ENCODE measurements around the gene SSBP2. TPM values are rescaled to one million over a fixed set of nuclear protein-coding genes. Genes with fewer than 3 reads are reported as not detected.

The SSBP2 gene
- polyA plus RNA-seq, 1 donor, result 27.8 TPM

DNA sequence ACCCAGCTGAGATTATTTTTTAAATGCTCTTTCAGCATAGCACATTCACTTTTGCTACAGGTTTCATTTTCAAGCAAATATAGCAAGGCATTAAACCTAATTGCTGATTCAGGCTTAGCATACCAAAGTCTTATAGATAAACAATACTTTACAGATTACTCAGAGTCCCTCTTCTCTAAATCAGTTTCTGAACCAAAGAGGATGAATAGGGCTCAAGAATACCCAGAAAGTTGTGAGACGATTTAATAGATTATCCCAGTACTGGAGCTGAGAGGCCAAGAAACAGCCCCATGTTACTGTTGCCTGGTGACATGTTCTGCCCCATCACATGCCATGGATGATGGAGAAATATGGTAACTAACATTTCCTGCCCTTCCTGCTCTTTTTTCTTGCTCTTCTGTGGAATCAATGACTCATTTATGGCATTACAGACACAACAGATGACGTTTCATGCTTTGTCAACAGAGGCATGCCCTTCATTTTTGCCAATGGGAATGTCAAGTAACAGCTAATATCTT, 18.1 kb upstream of the SSBP2 start:
- WGBS (ENCODE audit: insufficient coverage, low lambda C conversion rate), result no CpG with 5 or more reads among the region's 2 CpGs
- H3K27me3 ChIP-seq (ENCODE audit: control insufficient read depth, insufficient read depth, low read length), result no peaks in the 10 kb centered on the region
- no peaks in the 10 kb centered on the region for H3K4me1 ChIP-seq (ENCODE audit: control insufficient read depth, insufficient read depth, low read length)
- no peak overlapping the region for H3K4me3 ChIP-seq (ENCODE audit: low read length)
- no peaks in the 10 kb centered on the region for H3K36me3 ChIP-seq (ENCODE audit: control insufficient read depth, insufficient read depth, low read length)
- no peaks in the 10 kb centered on the region for H3K9me3 ChIP-seq (ENCODE audit: control insufficient read depth, low read depth, low read length)
- H3K27ac ChIP-seq (ENCODE audit: low read length), result no peak overlapping the region
- DNase-seq, result peak in 1 of 2 donors; percentile 46

DNA sequence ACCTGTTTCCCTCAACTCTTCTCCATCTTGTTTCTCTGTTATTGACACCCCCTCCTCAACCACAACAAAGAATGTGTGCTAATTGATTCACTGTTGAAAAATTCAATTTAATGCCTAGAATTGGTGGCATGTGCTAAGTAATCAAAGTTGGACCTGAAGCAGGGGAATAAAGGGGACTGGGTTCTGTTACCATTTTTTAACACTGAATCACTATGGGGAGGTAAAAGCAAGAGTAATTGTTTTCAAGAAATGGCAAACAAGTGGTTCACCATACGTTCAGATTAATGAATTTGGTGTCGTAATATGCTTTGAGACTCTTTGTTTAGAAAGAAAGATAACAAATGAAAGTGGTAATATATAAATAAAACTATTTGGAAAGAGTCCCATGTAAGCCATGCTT, 17.0 kb upstream of the SSBP2 start:
- no peaks in the 10 kb centered on the region for H3K36me3 ChIP-seq (ENCODE audit: control insufficient read depth, insufficient read depth, low read length)

DNA sequence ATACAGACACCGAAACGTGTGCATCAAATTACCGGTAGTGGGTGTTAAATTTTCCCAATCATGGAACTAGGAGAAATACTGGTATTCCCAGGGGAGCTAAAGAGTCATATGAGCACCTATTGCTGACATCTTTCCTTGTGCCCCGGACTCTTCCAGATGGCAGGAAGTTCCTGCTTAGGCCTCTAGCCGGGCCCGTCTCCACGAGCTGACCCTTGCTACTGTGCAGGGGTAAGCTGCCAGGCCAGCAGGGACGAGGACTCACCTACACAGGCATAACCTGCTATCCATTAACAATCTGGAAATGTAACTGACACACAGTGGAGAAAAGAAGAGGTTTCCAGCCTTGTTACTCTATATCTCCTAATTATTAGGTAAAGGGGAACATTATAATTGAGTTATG, 16.2 kb upstream of the SSBP2 start:
- Histone ChIP-seq H3K27me3 (ENCODE audit: control insufficient read depth, insufficient read depth, low read length) (no peaks in the 10 kb centered on the region), H3K36me3 (ENCODE audit: control insufficient read depth, insufficient read depth, low read length) (no peaks in the 10 kb centered on the region), H3K9me3 (ENCODE audit: control insufficient read depth, low read depth, low read length) (no peaks in the 10 kb centered on the region), H3K4me3 (ENCODE audit: low read length) (no peak overlapping the region), H3K4me1 (ENCODE audit: control insufficient read depth, insufficient read depth, low read length) (no peaks in the 10 kb centered on the region), H3K27ac (ENCODE audit: low read length) (no peak overlapping the region)
- no peak for DNase-seq
- WGBS (ENCODE audit: insufficient coverage, low lambda C conversion rate), result no CpG with 5 or more reads among the region's 8 CpGs

More for the DNA sequence above, 17.0 kb upstream of the SSBP2 start:
- Histone ChIP-seq H3K27me3 (ENCODE audit: control insufficient read depth, insufficient read depth, low read length) (no peaks in the 10 kb centered on the region), H3K4me3 (ENCODE audit: low read length) (no peak overlapping the region), H3K9me3 (ENCODE audit: control insufficient read depth, low read depth, low read length) (no peaks in the 10 kb centered on the region), H3K27ac (ENCODE audit: low read length) (no peak overlapping the region), H3K4me1 (ENCODE audit: control insufficient read depth, insufficient read depth, low read length) (no peaks in the 10 kb centered on the region)
- DNase-seq, result no peak
- WGBS (ENCODE audit: insufficient coverage, low lambda C conversion rate), result 61% methylated on average over 2 of the region's 2 CpGs

DNA sequence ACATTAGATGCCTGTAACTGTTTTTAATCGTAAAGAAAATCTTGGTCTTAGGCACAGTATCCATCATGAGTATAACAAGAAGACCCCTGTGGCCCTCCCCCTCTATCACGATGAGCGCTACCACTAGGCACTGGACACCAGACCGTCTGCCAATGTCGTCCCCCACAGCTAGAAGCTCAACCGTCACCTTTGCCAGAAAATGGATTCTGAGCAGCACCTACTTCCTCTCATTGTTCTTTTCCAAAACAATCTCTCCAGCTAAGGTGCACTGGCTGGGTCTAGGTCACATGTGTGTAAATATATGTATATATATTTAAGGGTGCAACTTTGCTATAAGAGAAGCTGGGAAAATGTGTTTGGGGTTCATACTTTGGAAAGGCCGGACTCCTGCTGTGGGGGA, 15.7 kb upstream of the SSBP2 start:
- Histone ChIP-seq H3K4me3 (ENCODE audit: low read length) (no peak overlapping the region), H3K36me3 (ENCODE audit: control insufficient read depth, insufficient read depth, low read length) (no peaks in the 10 kb centered on the region), H3K9me3 (ENCODE audit: control insufficient read depth, low read depth, low read length) (no peaks in the 10 kb centered on the region), H3K27ac (ENCODE audit: low read length) (no peak overlapping the region), H3K27me3 (ENCODE audit: control insufficient read depth, insufficient read depth, low read length) (no peaks in the 10 kb centered on the region), H3K4me1 (ENCODE audit: control insufficient read depth, insufficient read depth, low read length) (no peaks in the 10 kb centered on the region)
- no peak for DNase-seq
- WGBS (ENCODE audit: insufficient coverage, low lambda C conversion rate), result 100% methylated on average over 1 of the region's 7 CpGs

DNA sequence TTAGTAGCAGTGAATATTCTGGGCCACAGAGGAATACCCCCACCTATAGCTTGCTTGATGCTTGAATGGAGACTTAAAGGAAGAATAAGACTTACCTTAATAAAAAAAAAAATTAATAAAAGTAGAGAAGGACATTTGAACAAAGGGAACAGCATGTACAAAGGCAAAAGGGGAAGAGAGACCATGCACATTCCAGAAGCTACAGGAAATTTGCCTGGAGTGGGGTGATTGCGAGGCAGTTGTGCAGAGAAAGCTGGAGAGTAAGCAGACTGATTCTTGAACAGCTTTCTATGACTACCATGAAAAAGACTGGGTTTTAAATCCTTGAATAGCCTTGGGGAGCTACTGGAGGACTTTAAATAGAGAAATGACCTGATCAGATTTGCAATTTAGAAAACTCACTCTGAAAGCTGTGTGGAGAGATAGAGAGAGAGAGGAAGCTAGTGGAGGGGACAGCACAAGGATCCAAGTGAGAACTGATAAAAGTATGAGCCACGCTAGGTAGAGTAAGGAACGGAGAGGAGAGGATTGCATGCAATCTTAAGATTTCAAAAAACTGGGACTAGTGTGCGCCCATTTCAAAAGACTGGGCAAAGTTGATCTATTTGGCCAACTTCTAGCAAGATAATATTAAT, 12.5 kb upstream of the SSBP2 start:
- H3K4me1 ChIP-seq (ENCODE audit: control insufficient read depth, insufficient read depth, low read length), result no peaks in the 10 kb centered on the region
- no peaks in the 10 kb centered on the region for H3K36me3 ChIP-seq (ENCODE audit: control insufficient read depth, insufficient read depth, low read length)
- H3K27ac ChIP-seq (ENCODE audit: low read length), result no peak overlapping the region
- no peak for DNase-seq
- no peak overlapping the region for H3K4me3 ChIP-seq (ENCODE audit: low read length)
- no peaks in the 10 kb centered on the region for H3K9me3 ChIP-seq (ENCODE audit: control insufficient read depth, low read depth, low read length)
- WGBS (ENCODE audit: insufficient coverage, low lambda C conversion rate), result 100% methylated on average over 1 of the region's 4 CpGs
- no peaks in the 10 kb centered on the region for H3K27me3 ChIP-seq (ENCODE audit: control insufficient read depth, insufficient read depth, low read length)

DNA sequence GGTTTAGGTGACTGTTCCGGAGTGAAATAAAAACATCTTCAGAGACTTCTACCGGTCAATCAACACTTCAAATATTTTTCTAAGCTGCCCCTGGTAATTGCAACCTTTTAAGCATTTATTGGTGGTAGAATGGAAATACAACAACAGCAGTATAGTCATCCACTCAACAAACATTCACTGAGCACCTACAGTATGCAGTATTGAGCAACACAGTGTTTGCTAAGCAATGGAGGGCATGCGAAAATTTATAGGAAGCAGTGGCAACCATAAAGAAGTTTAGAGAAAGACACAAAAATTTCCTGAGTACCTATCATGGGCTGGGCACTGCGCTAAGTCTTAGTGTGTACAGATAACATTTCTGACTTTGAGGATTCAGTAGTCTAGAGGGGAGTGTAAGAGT, 12.0 kb upstream of the SSBP2 start:
- no peaks in the 10 kb centered on the region for H3K9me3 ChIP-seq (ENCODE audit: control insufficient read depth, low read depth, low read length)
- H3K27me3 ChIP-seq (ENCODE audit: control insufficient read depth, insufficient read depth, low read length), result no peaks in the 10 kb centered on the region
- no peak overlapping the region for H3K27ac ChIP-seq (ENCODE audit: low read length)
- WGBS (ENCODE audit: insufficient coverage, low lambda C conversion rate), result 90% methylated on average over 2 of the region's 4 CpGs
- no peaks in the 10 kb centered on the region for H3K36me3 ChIP-seq (ENCODE audit: control insufficient read depth, insufficient read depth, low read length)
- no peak overlapping the region for H3K4me3 ChIP-seq (ENCODE audit: low read length)
- H3K4me1 ChIP-seq (ENCODE audit: control insufficient read depth, insufficient read depth, low read length), result no peaks in the 10 kb centered on the region
- no peak for DNase-seq

DNA sequence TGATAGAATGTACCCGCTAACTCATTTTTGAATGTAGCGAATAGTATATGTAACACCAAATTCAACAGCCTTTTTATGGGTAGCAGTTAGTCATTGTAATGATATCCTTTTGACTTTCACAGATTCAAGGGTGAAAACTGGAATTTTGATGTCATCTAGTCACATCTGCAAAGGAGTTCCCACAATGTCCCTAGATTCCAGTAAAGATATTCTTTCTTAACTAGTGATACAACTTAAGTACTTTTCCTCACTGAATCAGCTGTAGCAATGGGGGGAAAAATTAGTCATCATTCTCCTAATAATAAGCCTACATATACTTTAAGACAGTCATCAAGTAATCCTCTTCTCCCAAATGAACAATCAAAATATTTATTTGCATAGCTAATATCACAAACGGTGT, 11.5 kb upstream of the SSBP2 start:
- no peaks in the 10 kb centered on the region for H3K4me1 ChIP-seq (ENCODE audit: control insufficient read depth, insufficient read depth, low read length)
- H3K36me3 ChIP-seq (ENCODE audit: control insufficient read depth, insufficient read depth, low read length), result no peaks in the 10 kb centered on the region
- H3K9me3 ChIP-seq (ENCODE audit: control insufficient read depth, low read depth, low read length), result no peaks in the 10 kb centered on the region
- H3K27ac ChIP-seq (ENCODE audit: low read length), result no peak overlapping the region
- no peak overlapping the region for H3K4me3 ChIP-seq (ENCODE audit: low read length)
- no peaks in the 10 kb centered on the region for H3K27me3 ChIP-seq (ENCODE audit: control insufficient read depth, insufficient read depth, low read length)
- no peak for DNase-seq
- 67% methylated on average over 1 of the region's 3 CpGs for WGBS (ENCODE audit: insufficient coverage, low lambda C conversion rate)

DNA sequence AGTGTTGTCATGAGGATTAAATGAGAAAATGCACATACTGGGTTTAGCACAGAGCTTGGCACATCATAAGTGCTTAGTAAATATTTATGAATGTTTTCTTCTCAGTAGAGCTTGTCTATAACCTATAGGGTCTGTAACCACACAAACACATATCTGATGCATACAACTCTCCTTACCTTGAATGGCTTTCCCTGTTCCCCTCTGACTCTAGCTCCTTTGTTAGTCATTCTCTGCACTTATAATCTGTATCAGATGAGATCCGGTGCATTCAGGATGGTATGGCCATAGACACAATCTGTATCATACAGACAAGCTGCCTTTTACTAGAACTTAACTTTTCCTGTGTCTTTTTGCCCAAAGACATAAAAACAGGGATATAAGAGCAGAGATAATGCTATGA, 11.1 kb upstream of the SSBP2 start:
- no peaks in the 10 kb centered on the region for H3K4me1 ChIP-seq (ENCODE audit: control insufficient read depth, insufficient read depth, low read length)
- H3K4me3 ChIP-seq (ENCODE audit: low read length), result no peak overlapping the region
- no peaks in the 10 kb centered on the region for H3K9me3 ChIP-seq (ENCODE audit: control insufficient read depth, low read depth, low read length)
- H3K27ac ChIP-seq (ENCODE audit: low read length), result no peak overlapping the region
- DNase-seq, result no peak
- no CpG with 5 or more reads among the region's 1 CpG for whole genome bisulfite sequencing (ENCODE audit: insufficient coverage, low lambda C conversion rate)
- no peaks in the 10 kb centered on the region for H3K27me3 ChIP-seq (ENCODE audit: control insufficient read depth, insufficient read depth, low read length)
- H3K36me3 ChIP-seq (ENCODE audit: control insufficient read depth, insufficient read depth, low read length), result no peaks in the 10 kb centered on the region

DNA sequence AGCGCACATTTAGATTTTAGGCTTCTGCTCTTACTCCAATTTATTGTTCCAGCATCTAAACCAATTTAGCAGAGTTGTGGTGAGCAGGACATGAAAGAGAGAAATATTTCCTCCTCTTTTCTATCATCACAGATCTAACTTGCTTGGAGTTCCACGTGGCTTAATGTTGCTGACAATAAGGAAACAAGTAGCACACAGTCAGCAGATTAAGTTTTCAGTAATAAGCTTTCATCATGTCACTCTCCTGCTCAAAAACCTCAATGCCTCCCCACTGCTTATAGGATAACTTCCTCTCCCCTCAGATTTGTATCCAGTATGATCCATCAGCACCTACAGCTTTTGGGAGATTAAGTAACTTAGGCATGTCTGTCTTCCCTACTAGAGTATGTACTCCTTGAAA, 10.4 kb upstream of the SSBP2 start:
- H3K9me3 ChIP-seq (ENCODE audit: control insufficient read depth, low read depth, low read length), result no peaks in the 10 kb centered on the region
- peak in 1 of 2 donors; percentile 22 for DNase-seq
- H3K4me3 ChIP-seq (ENCODE audit: low read length), result no peak overlapping the region
- H3K27me3 ChIP-seq (ENCODE audit: control insufficient read depth, insufficient read depth, low read length), result no peaks in the 10 kb centered on the region
- no peak overlapping the region for H3K27ac ChIP-seq (ENCODE audit: low read length)
- no CpG with 5 or more reads among the region's 2 CpGs for WGBS (ENCODE audit: insufficient coverage, low lambda C conversion rate)
- no peaks in the 10 kb centered on the region for H3K4me1 ChIP-seq (ENCODE audit: control insufficient read depth, insufficient read depth, low read length)
- no peaks in the 10 kb centered on the region for H3K36me3 ChIP-seq (ENCODE audit: control insufficient read depth, insufficient read depth, low read length)

DNA sequence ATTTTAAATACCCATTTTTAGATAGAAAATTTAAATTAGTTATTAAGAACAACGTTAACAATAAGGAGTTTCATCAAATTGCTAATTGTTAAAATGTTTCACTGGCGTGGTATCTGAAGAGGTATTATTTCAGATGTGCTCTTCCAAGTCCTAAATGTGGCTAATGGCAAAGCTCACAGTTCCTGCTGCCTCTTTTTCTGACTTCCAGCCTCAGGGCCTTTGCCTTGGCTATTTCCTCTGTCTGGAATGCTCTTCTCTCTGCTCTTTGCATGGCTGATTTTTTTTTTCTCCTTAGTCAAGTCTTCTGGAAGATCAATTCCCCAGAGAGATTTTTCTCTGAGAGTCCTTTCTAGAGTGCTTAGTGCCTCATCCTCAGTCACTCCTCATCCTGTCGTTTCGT, 9.6 kb upstream of the SSBP2 start:
- peak overlapping the region; percentile 22 for H3K27ac ChIP-seq (ENCODE audit: low read length)
- 67% methylated on average over 2 of the region's 4 CpGs for WGBS (ENCODE audit: insufficient coverage, low lambda C conversion rate)
- H3K9me3 ChIP-seq (ENCODE audit: control insufficient read depth, low read depth, low read length), result no peaks in the 10 kb centered on the region
- no peak overlapping the region for H3K4me3 ChIP-seq (ENCODE audit: low read length)
- DNase-seq, result no peak
- no peaks in the 10 kb centered on the region for H3K4me1 ChIP-seq (ENCODE audit: control insufficient read depth, insufficient read depth, low read length)
- H3K27me3 ChIP-seq (ENCODE audit: control insufficient read depth, insufficient read depth, low read length), result no peaks in the 10 kb centered on the region
- H3K36me3 ChIP-seq (ENCODE audit: control insufficient read depth, insufficient read depth, low read length), result no peaks in the 10 kb centered on the region

DNA sequence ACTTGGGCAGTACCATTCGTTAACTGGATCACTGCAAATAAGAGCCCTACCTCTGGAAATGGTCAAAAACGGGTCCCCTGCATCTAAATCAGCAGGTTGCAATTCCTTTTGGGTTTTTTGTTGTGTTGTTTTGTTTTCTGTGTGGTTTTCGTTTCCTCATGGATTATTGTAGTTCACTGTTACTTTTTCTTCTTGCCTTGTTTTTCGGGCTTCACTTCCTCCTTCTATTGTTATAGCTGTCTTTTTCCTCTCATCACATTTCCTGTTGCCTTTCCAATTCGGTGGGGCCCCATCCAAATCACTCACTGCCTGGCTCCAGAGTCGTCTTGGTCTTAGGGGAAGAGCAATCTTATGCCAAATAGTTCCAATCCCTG, 8.7 kb upstream of the SSBP2 start:
- no peak for DNase-seq
- Histone ChIP-seq H3K4me1 (ENCODE audit: control insufficient read depth, insufficient read depth, low read length) (no peaks in the 10 kb centered on the region), H3K9me3 (ENCODE audit: control insufficient read depth, low read depth, low read length) (no peaks in the 10 kb centered on the region), H3K27ac (ENCODE audit: low read length) (no peak overlapping the region), H3K4me3 (ENCODE audit: low read length) (no peak overlapping the region), H3K27me3 (ENCODE audit: control insufficient read depth, insufficient read depth, low read length) (no peaks in the 10 kb centered on the region), H3K36me3 (ENCODE audit: control insufficient read depth, insufficient read depth, low read length) (no peaks in the 10 kb centered on the region)
- WGBS (ENCODE audit: insufficient coverage, low lambda C conversion rate), result 86% methylated on average over 2 of the region's 6 CpGs
